Hepatocyte (in vitro differentiated cells): ENCODE measurements around the gene TMEM44.

ENCODE experiments used
- EZH2 ChIP-seq: fragments of 200-600 bp; sonication (generic); IDR thresholded peaks from 2 replicates; pipeline ENCODE4 v1.6.1; 2016; ENCODE audit warnings: antibody characterized with exemption, mild to moderate bottlenecking, borderline replicate concordance
- EZH2phosphoT487 ChIP-seq: fragments of 200-600 bp; sonication (generic); IDR thresholded peaks from one replicate; pipeline ENCODE4 v1.6.1; 2018; ENCODE audit warnings: antibody characterized with exemption, mild to moderate bottlenecking, low read depth, moderate library complexity; ENCODE audit not compliant: unreplicated experiment, severe bottlenecking
- TF ChIP-seq, protein P1 (sequence below): fragments of 200-600 bp; sonication (generic); IDR thresholded peaks from 2 replicates; pipeline ENCODE4 v1.5.1; 2016; ENCODE audit warnings: antibody characterized with exemption, mild to moderate bottlenecking; ENCODE audit not compliant: poor library complexity

DNA sequence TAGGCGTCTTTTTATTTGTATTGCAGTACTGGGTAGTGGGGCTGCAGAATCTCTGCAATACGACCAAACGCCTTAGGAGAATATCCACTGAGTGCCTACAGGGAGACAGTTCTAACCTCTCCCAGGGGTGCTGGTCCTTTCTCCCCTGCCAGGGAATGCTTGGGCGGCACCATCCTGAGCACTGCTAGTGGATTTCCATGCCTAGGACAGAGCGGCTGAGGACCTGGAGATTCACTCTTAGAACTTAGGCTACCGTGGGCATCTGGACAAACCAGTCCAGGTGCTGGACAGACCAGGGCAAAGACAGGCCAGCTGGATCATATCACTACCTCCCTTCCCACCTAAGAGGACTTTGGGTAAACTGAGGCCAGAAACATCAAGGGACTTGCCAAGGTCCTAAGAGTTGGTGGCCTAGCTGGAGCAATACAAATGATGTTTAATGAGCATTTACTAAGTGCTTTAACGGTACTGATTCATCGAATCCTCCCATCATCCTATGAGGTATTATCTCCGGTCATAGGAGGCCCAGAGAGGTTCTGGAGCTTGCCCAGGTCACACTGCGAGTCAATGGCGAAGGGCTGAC, 902 bp downstream of the TMEM44 start:
- TF ChIP-seq, protein P1, sequence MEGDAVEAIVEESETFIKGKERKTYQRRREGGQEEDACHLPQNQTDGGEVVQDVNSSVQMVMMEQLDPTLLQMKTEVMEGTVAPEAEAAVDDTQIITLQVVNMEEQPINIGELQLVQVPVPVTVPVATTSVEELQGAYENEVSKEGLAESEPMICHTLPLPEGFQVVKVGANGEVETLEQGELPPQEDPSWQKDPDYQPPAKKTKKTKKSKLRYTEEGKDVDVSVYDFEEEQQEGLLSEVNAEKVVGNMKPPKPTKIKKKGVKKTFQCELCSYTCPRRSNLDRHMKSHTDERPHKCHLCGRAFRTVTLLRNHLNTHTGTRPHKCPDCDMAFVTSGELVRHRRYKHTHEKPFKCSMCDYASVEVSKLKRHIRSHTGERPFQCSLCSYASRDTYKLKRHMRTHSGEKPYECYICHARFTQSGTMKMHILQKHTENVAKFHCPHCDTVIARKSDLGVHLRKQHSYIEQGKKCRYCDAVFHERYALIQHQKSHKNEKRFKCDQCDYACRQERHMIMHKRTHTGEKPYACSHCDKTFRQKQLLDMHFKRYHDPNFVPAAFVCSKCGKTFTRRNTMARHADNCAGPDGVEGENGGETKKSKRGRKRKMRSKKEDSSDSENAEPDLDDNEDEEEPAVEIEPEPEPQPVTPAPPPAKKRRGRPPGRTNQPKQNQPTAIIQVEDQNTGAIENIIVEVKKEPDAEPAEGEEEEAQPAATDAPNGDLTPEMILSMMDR = no peak
- no peak for TF ChIP-seq EZH2phosphoT487
- no peak for TF ChIP-seq EZH2
